Endothelial cell of umbilical vein (primary cell): Measurements from ENCODE around the gene ROCK2. TPM values are rescaled to one million over a fixed set of nuclear protein-coding genes. Genes with fewer than 3 reads are reported as not detected.

Source experiments
- BruUV-seq: library from RNA; stranded (reverse); fragments of 400-500 nt; replicated peaks from 2 replicates; lab custom pipeline; 2021; lab: Mats Ljungman, UMichigan
- CTCF ChIA-PET: fragments of 300-600, 350-600 bp; sonication (Branson Sonifier 250); formaldehyde crosslinking; loops from one replicate; lab custom pipeline; 2021; ENCODE audit warnings: antibody characterized with exemption, inconsistent platforms; lab: Charles Lee
- POLR2A ChIA-PET: fragments of 300-600, 350-600 bp; sonication (Branson Sonifier 250); formaldehyde crosslinking; loops from one replicate; lab custom pipeline; 2021; ENCODE audit warnings: antibody characterized with exemption, inconsistent platforms; lab: Charles Lee
- DNase-seq: peaks from one replicate; pipeline ENCODE4 v3.0.0-alpha.2; 2011; ENCODE audit warnings: low read depth, low spot score
- FAIRE-seq: peaks from 2 replicates; lab custom pipeline; 2011; peaks lifted over from hg19 to GRCh38; lab: Jason Lieb, UNC
- H2AFZ ChIP-seq: 2 replicates; pipeline ENCODE4 v1.6.0; 2012; ENCODE audit warnings: low read depth, low read length, control low read depth, inconsistent platforms
- H3K27ac ChIP-seq: 2 replicates; pipeline ENCODE4 v1.5.1; 2011; ENCODE audit warnings: low read depth, mild to moderate bottlenecking, control low read depth, low read length, moderate library complexity; ENCODE audit not compliant: insufficient read depth
- H3K27me3 ChIP-seq, 2 experiments: 2 replicates each; pipeline versions ENCODE4 v1.6.0 to v1.6.1; 2011; ENCODE audit warnings: low read length in 2 of 2, mixed read lengths in 1 of 2; ENCODE audit not compliant: control insufficient read depth in 2 of 2, insufficient read depth in 2 of 2
- H3K36me3 ChIP-seq, 2 experiments: 2 replicates in 1 of 2; 3 replicates in 1 of 2; pipeline ENCODE4 v1.5.1; 2011; ENCODE audit warnings: low read length in 2 of 2, mild to moderate bottlenecking in 1 of 2, moderate library complexity in 1 of 2; ENCODE audit not compliant: control insufficient read depth in 2 of 2, insufficient read depth in 2 of 2; ENCODE audit errors: extremely low read depth in 1 of 2
- H3K4me1 ChIP-seq: 3 replicates; pipeline ENCODE4 v1.5.1; 2011; ENCODE audit warnings: mild to moderate bottlenecking, low read length; ENCODE audit not compliant: control insufficient read depth, insufficient read depth; ENCODE audit errors: extremely low read depth
- H3K4me2 ChIP-seq: 2 replicates; pipeline ENCODE4 v1.6.1; 2011; ENCODE audit warnings: low read length, control low read depth, mixed read lengths; ENCODE audit not compliant: insufficient read depth
- H3K4me3 ChIP-seq, 3 experiments: fragments of 200-600 bp in 1 of 3; sonication (generic), shearing (Covaris generic) in 1 of 3; replicated peaks in 1 of 3; 2 replicates each; pipeline ENCODE4 v1.5.1; 2011 to 2016; ENCODE audit warnings: control low read depth in 3 of 3, low read length in 3 of 3, mild to moderate bottlenecking in 2 of 3, inconsistent platforms in 1 of 3, low read depth in 1 of 3, moderate library complexity in 1 of 3; ENCODE audit not compliant: insufficient read depth in 1 of 3
- H3K79me2 ChIP-seq: 2 replicates; pipeline ENCODE4 v1.6.0; 2012; ENCODE audit warnings: low read length, inconsistent platforms; ENCODE audit not compliant: control insufficient read depth, insufficient read depth
- H3K9ac ChIP-seq: replicated peaks from 2 replicates; pipeline ENCODE3; 2011; ENCODE audit warnings: low read length, control low read depth; ENCODE audit not compliant: insufficient read depth; ENCODE audit errors: extremely low read depth
- H3K9me1 ChIP-seq: replicated peaks from 3 replicates; pipeline ENCODE4 v1.6.0; 2011; ENCODE audit warnings: mild to moderate bottlenecking, low read length; ENCODE audit not compliant: control insufficient read depth, insufficient read depth; ENCODE audit errors: extremely low read depth
- H3K9me3 ChIP-seq: replicated peaks from 2 replicates; pipeline ENCODE4 v1.5.1; 2012; ENCODE audit warnings: low read length, inconsistent platforms; ENCODE audit not compliant: control insufficient read depth, insufficient read depth
- H4K20me1 ChIP-seq: replicated peaks from 2 replicates; pipeline ENCODE3; 2011; ENCODE audit warnings: mild to moderate bottlenecking, low read length; ENCODE audit not compliant: control insufficient read depth, insufficient read depth; ENCODE audit errors: extremely low read depth
- EZH2 ChIP-seq: IDR thresholded peaks from 2 replicates; pipeline ENCODE4 v1.6.1; 2012; ENCODE audit warnings: borderline replicate concordance, low read depth, mild to moderate bottlenecking, moderate library complexity, low read length, inconsistent platforms; ENCODE audit not compliant: severe bottlenecking
- FOS ChIP-seq: IDR thresholded peaks from 2 replicates; pipeline ENCODE4 v1.6.1; 2011; ENCODE audit warnings: mild to moderate bottlenecking, low read length, moderate library complexity, borderline replicate concordance; ENCODE audit not compliant: insufficient read depth
- GATA2 ChIP-seq: IDR thresholded peaks from 2 replicates; pipeline ENCODE4 v1.7.0; 2011; ENCODE audit warnings: low read depth, mild to moderate bottlenecking, moderate library complexity, mixed read lengths, low read length; ENCODE audit not compliant: insufficient read length, insufficient read depth
- JUN ChIP-seq: IDR thresholded peaks from 2 replicates; pipeline ENCODE4 v1.6.1; 2011; ENCODE audit warnings: borderline replicate concordance, low read depth; ENCODE audit not compliant: insufficient read length, insufficient read depth
- MYC ChIP-seq: IDR thresholded peaks from one replicate; pipeline ENCODE4 v1.6.1; 2011; ENCODE audit warnings: mild to moderate bottlenecking, low read depth, low read length
- POLR2AphosphoS5 ChIP-seq: IDR thresholded peaks from 2 replicates; pipeline ENCODE4 v1.6.1; 2012; ENCODE audit warnings: low read depth, mild to moderate bottlenecking, control low read depth, low read length, moderate library complexity; ENCODE audit not compliant: insufficient read depth
- dilution Hi-C: fragments of 300-500 bp; cut with MboI; formaldehyde crosslinking; loops from one replicate; pipeline ENCODE4 v1.15.0; 2019; ENCODE audit warnings: low sequenced_read_pairs; ENCODE audit not compliant: extremely low pct_ligation_motif_present
- intact Hi-C: fragments of 100-400 bp; cut with micrococcal nuclease; formaldehyde crosslinking; loops from one replicate; pipeline ENCODE4 v1.10.0; 2022
- polyA plus RNA-seq, 4 experiments: library from polyadenylated mRNA; depleted of rRNA in 3 of 4; stranded (reverse) in 3 of 4; unstranded in 1 of 4; fragments of >200 nt; gene quantifications; 2 replicates each; pipeline versions ENCODE4 v1.2.1 to v1.2.3, GENCODE V29; 2011 to 2012; ENCODE audit warnings: missing spikeins in 1 of 4
- total RNA-seq: library from RNA; stranded (reverse); gene quantifications from 2 replicates; pipeline ENCODE4 v1.2.3, GENCODE V29; 2021
- TF ChIP-seq, protein P1 (sequence below): IDR thresholded peaks from 2 replicates; pipeline ENCODE4 v1.6.1; 2011; ENCODE audit not compliant: insufficient read depth, insufficient read length
- TF ChIP-seq, protein P2 (sequence below), 2 donors: IDR thresholded peaks; 1 replicate in 1 of 2; 2 replicates in 1 of 2; pipeline ENCODE4 v1.5.1; 2011; ENCODE audit warnings: low read length in 2 of 2, mild to moderate bottlenecking in 2 of 2, moderate library complexity in 2 of 2, control low read depth in 1 of 2, inconsistent platforms in 1 of 2, low read depth in 1 of 2; ENCODE audit not compliant: insufficient read depth in 1 of 2; ENCODE audit errors: extremely low read depth in 1 of 2

ROCK2 gene
- total and polyA plus RNA-seq, 2 donors (not counting 3 experiments of a cell fraction or from before 2014, with no cell fraction given): 5.2 to 56.5 TPM

DNA sequence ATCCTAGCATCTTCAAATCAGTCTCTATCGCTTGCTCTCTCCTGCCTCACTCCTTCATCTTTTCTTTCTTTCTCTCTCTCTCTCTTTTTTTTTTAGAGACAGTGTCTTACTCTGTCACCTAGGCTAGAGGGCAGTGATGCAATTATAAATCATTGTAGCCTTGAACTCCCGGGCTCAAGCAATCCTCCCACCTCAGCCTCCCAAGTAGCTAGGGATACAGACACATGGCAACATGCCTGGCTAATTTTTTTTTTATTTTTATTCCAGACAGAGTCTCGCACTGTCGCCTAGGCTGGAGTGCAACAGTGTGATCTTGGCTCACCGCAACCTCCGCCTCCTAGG is 199.7 kb downstream of the ROCK2 start:
- intact Hi-C loops (no loop called here), dilution Hi-C loops (no loop called here)
- no TSS peak for BruUV-seq
- Histone ChIP-seq H3K9me1 (no peaks in the 10 kb centered on the region), H3K9me3 (no peaks in the 10 kb centered on the region), H3K9ac (no peak overlapping the region), H3K4me3 (no peak overlapping the region), H3K4me1 (no peaks in the 10 kb centered on the region), H2AFZ (no peak overlapping the region), H3K79me2 (no peaks in the 10 kb centered on the region), H3K27ac (no peak overlapping the region), H3K36me3 (no peaks in the 10 kb centered on the region), H4K20me1 (no peaks in the 10 kb centered on the region), H3K4me2 (no peak overlapping the region), H3K27me3 (peaks cover 4 to 5% of the 10 kb centered on the region in 2 experiments)
- CTCF ChIA-PET: interaction anchor here (0.6 to 1.9 kb wide), 6 partner anchors 10 to 312 kb away, joined by 3 to 6 read pairs (median 5); partner anchors contain the start of gene SLC66A3
- TF ChIP-seq POLR2AphosphoS5: no peak
- no peak for TF ChIP-seq GATA2
- TF ChIP-seq, protein P1, sequence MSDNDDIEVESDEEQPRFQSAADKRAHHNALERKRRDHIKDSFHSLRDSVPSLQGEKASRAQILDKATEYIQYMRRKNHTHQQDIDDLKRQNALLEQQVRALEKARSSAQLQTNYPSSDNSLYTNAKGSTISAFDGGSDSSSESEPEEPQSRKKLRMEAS: no peak
- no peak for TF ChIP-seq MYC
- no peak for TF ChIP-seq FOS
- no peak for TF ChIP-seq EZH2
- TF ChIP-seq, protein P2, sequence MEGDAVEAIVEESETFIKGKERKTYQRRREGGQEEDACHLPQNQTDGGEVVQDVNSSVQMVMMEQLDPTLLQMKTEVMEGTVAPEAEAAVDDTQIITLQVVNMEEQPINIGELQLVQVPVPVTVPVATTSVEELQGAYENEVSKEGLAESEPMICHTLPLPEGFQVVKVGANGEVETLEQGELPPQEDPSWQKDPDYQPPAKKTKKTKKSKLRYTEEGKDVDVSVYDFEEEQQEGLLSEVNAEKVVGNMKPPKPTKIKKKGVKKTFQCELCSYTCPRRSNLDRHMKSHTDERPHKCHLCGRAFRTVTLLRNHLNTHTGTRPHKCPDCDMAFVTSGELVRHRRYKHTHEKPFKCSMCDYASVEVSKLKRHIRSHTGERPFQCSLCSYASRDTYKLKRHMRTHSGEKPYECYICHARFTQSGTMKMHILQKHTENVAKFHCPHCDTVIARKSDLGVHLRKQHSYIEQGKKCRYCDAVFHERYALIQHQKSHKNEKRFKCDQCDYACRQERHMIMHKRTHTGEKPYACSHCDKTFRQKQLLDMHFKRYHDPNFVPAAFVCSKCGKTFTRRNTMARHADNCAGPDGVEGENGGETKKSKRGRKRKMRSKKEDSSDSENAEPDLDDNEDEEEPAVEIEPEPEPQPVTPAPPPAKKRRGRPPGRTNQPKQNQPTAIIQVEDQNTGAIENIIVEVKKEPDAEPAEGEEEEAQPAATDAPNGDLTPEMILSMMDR (IDR thresholded peaks at IDR 0.05; ENCODE audit: extremely low read depth in 1 of 2, insufficient read depth in 1 of 2, low read depth in 1 of 2, low read length in 2 of 2): no peak
- no peak for TF ChIP-seq JUN
- DNase-seq: no peak
- POLR2A ChIA-PET: no interaction called here
- FAIRE-seq: no peak
